ENCODE measurements around the gene JMJD8. TPM values are rescaled to one million over a fixed set of nuclear protein-coding genes. Genes with fewer than 3 reads are reported as not detected.

Gene JMJD8
- total RNA-seq, 1 donor from 2014 or later: 58.9 TPM

Other genes with a start within 250 kb of the JMJD8 start
- 39.7 and 43.8 TPM in 2 replicates for gene CAPN15, start 156.6 kb downstream of the JMJD8 start, total RNA-seq
- not detected in 2 replicates for gene PRR35, start 123.9 kb downstream of the JMJD8 start, total RNA-seq
- gene NHLRC4, start 117.3 kb downstream of the JMJD8 start, total RNA-seq: 0.11 and 0.16 TPM in 2 replicates
- 19.8 and 27.6 TPM in 2 replicates for gene PIGQ, start 114.4 kb downstream of the JMJD8 start, total RNA-seq
- 18.1 and 19.2 TPM in 2 replicates for gene RAB40C, start 94.3 kb downstream of the JMJD8 start, total RNA-seq
- 0.47 TPM in 1 of 2 replicates, not detected in the other for gene WFIKKN1, start 53.3 kb downstream of the JMJD8 start, total RNA-seq
- gene METTL26, start 48.0 kb downstream of the JMJD8 start, total RNA-seq: 161 and 174 TPM in 2 replicates
- 36.5 and 55.2 TPM in 2 replicates for gene MCRIP2, start 42.5 kb downstream of the JMJD8 start, total RNA-seq
- 8.5 and 9.8 TPM in 2 replicates for gene WDR90, start 35.0 kb downstream of the JMJD8 start, total RNA-seq
- 52.0 and 72.9 TPM in 2 replicates for gene RHOT2, start 16.2 kb downstream of the JMJD8 start, total RNA-seq
- 5.1 and 9.8 TPM in 2 replicates for gene RHBDL1, start 8.7 kb downstream of the JMJD8 start, total RNA-seq
- gene STUB1, start 3.9 kb downstream of the JMJD8 start, total RNA-seq: 216 and 264 TPM in 2 replicates
- gene WDR24, start 6.1 kb upstream of the JMJD8 start, total RNA-seq: 9.1 and 9.4 TPM in 2 replicates
- gene FBXL16, start 21.5 kb upstream of the JMJD8 start, total RNA-seq: 0.19 and 2.0 TPM in 2 replicates
- gene METRN, start 30.8 kb upstream of the JMJD8 start, total RNA-seq: 119 and 198 TPM in 2 replicates
- gene ANTKMT, start 36.8 kb upstream of the JMJD8 start, total RNA-seq: 61.5 and 70.2 TPM in 2 replicates
- 3.6 and 3.8 TPM in 2 replicates for gene CCDC78, start 42.1 kb upstream of the JMJD8 start, total RNA-seq
- 18.9 and 26.2 TPM in 2 replicates for gene HAGHL, start 42.8 kb upstream of the JMJD8 start, total RNA-seq
- gene CIAO3, start 56.7 kb upstream of the JMJD8 start, total RNA-seq: 19.4 and 30.0 TPM in 2 replicates
- gene MSLN, start 76.4 kb upstream of the JMJD8 start, total RNA-seq: 0.78 and 3.8 TPM in 2 replicates
- 29.0 and 43.2 TPM in 2 replicates for gene RPUSD1, start 104.0 kb upstream of the JMJD8 start, total RNA-seq
- 23.5 and 26.5 TPM in 2 replicates for gene CHTF18, start 104.3 kb upstream of the JMJD8 start, total RNA-seq
- gene GNG13, start 116.4 kb upstream of the JMJD8 start, total RNA-seq: not detected in 2 replicates